CD4-positive, alpha-beta T cell treated with Interleukin-4 for 1 hour (primary cell): ENCODE data around the gene KYAT1.
A peak's percentile ranks its signal among the peaks of the same experiment; 100 is the strongest.

ENCODE experiments used
- DNase-seq, 2 donors: peaks; one replicate each; pipeline ENCODE4 v3.0.0-alpha.2; 2020 to 2022

The KYAT1 gene

GRCh38 chr9:128906741-128907140 lies 25.0 kb upstream of the KYAT1 start:
- DNase-seq: no peak

GRCh38 chr9:128905964-128906363 lies 24.2 kb upstream of the KYAT1 start:
- DNase-seq: no peak

- no peak for DNase-seq
These were observed 22.3 kb upstream of the KYAT1 start for GRCh38 chr9:128903871-128904620.

- no peak for DNase-seq
These were observed 21.3 kb upstream of the KYAT1 start for GRCh38 chr9:128903079-128903461.

GRCh38 chr9:128902351-128903078 lies 20.8 kb upstream of the KYAT1 start:
- peak; percentile 87 to 88 for DNase-seq

- no peak for DNase-seq
These were observed 20.1 kb upstream of the KYAT1 start for GRCh38 chr9:128901822-128902221.

GRCh38 chr9:128901379-128901778 lies 19.6 kb upstream of the KYAT1 start:
- DNase-seq: no peak

- peak in 1 of 2 donors; percentile 42 for DNase-seq
These were observed 18.0 kb upstream of the KYAT1 start for GRCh38 chr9:128899566-128900322.

- no peak for DNase-seq
These were observed 17.3 kb upstream of the KYAT1 start for GRCh38 chr9:128898845-128899565.

- DNase-seq: no peak
These were observed 16.6 kb upstream of the KYAT1 start for GRCh38 chr9:128898382-128898781.

- no peak for DNase-seq
These were observed 13.8 kb upstream of the KYAT1 start for GRCh38 chr9:128895556-128895955.

- DNase-seq: peak in 1 of 2 donors; percentile 21
These were observed 13.0 kb upstream of the KYAT1 start for GRCh38 chr9:128894764-128895163.

- no peak for DNase-seq
These were observed 11.6 kb upstream of the KYAT1 start for GRCh38 chr9:128893354-128893753.

GRCh38 chr9:128892221-128892921 lies 10.6 kb upstream of the KYAT1 start:
- DNase-seq: peak in 1 of 2 donors; percentile 37

- DNase-seq: no peak
These were observed 9.8 kb upstream of the KYAT1 start for GRCh38 chr9:128891321-128892220.

- no peak for DNase-seq
These were observed 6.2 kb upstream of the KYAT1 start for GRCh38 chr9:128887914-128888350.

GRCh38 chr9:128887049-128887448 lies 5.3 kb upstream of the KYAT1 start:
- DNase-seq: no peak

GRCh38 chr9:128886211-128886891 lies 4.6 kb upstream of the KYAT1 start:
- no peak for DNase-seq

GRCh38 chr9:128885798-128886197 lies 4.0 kb upstream of the KYAT1 start:
- DNase-seq: no peak

- no peak for DNase-seq
These were observed 3.6 kb upstream of the KYAT1 start for GRCh38 chr9:128885376-128885775.

- DNase-seq: no peak
These were observed 2.4 kb upstream of the KYAT1 start for GRCh38 chr9:128884164-128884563.
